Measurements from ENCODE around the gene ZNF668. TPM values are rescaled to one million over a fixed set of nuclear protein-coding genes. Genes with fewer than 3 reads are reported as not detected.

ZNF668 gene
- total and polyA plus RNA-seq, 4 donors = 4.0 to 13.2 (median 10.7) TPM

DNA sequence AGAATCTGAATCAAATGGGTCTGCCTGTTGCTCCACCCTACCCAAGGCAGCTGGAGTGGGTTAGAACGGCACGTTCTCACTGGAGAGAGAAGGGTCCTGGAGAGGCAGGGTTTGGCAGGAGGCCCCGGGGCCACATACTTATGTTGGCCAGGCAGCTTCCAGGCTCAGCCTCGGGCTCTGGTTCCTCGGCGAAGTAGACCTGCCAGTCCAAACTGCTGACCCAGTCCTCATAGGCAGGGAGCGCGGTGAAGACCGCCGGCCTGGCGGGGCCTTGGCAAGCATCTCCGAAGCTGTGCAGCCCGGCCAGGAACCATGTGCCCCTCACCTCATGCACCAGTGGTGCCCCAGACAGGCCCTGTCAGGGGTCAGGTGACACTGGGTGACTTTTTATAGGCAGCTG is 9.9 kb upstream of the ZNF668 start:
- Histone ChIP-seq H3K27me3 (ENCODE audit: control insufficient read depth in 3 of 3, insufficient read depth in 3 of 3, low read length in 2 of 3) (no peaks in the 10 kb centered on the region), H3K36me3 (ENCODE audit: control insufficient read depth in 4 of 4, insufficient read depth in 4 of 4, low read length in 4 of 4) (peaks cover 5 to 46% (median 17%) of the 10 kb centered on the region in 4 donors), H3K9ac (ENCODE audit: insufficient read depth in 1 of 2, low read length in 2 of 2) (no peak overlapping the region), H3K4me1 (ENCODE audit: control insufficient read depth in 5 of 5, insufficient read depth in 5 of 5, low read length in 5 of 5) (peaks cover 0 to 3% (median 0%) of the 10 kb centered on the region in 5 donors), H3K9me3 (ENCODE audit: control insufficient read depth in 4 of 4, insufficient read depth in 3 of 4, low read length in 3 of 4) (no peaks in the 10 kb centered on the region), H3K4me3 (no peak overlapping the region), H3K27ac (ENCODE audit: low read depth in 1 of 2, low read length in 1 of 2) (no peak overlapping the region)
- ATAC-seq (ENCODE audit: insufficient read depth, low FRiP score) (no peak), DNase-seq (no peak)
- TF ChIP-seq, protein P1, sequence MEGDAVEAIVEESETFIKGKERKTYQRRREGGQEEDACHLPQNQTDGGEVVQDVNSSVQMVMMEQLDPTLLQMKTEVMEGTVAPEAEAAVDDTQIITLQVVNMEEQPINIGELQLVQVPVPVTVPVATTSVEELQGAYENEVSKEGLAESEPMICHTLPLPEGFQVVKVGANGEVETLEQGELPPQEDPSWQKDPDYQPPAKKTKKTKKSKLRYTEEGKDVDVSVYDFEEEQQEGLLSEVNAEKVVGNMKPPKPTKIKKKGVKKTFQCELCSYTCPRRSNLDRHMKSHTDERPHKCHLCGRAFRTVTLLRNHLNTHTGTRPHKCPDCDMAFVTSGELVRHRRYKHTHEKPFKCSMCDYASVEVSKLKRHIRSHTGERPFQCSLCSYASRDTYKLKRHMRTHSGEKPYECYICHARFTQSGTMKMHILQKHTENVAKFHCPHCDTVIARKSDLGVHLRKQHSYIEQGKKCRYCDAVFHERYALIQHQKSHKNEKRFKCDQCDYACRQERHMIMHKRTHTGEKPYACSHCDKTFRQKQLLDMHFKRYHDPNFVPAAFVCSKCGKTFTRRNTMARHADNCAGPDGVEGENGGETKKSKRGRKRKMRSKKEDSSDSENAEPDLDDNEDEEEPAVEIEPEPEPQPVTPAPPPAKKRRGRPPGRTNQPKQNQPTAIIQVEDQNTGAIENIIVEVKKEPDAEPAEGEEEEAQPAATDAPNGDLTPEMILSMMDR (IDR thresholded peaks at IDR 0.05; ENCODE audit: control extremely low read depth, extremely low read depth) = no peak
- WGBS, 2 donors = 80 to 85% methylated on average over 13 of the region's 13 CpGs

DNA sequence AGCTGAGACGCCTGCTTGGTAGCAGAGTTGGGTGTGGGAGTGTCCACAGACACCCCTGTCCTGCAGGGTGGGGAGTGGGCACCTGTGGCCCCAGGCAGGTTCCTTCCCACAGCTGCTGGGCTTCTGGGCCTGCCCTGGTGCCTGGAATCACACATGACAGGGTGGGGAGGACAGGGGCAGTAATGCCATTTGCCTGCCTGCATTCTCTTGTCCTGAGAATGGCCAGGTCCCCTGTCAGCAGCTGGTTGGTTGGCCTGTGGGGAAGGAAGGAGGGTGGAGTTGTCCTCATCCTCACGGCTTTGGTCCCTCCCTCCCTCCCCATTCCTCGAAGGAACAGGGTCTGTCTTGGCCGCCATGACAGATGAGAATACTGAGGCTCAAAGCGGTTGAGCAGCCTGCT is 9.5 kb upstream of the ZNF668 start:
- Histone ChIP-seq H3K9ac (ENCODE audit: insufficient read depth in 1 of 2, low read length in 2 of 2) (no peak overlapping the region), H3K36me3 (ENCODE audit: control insufficient read depth in 4 of 4, insufficient read depth in 4 of 4, low read length in 4 of 4) (peaks cover 5 to 50% (median 19%) of the 10 kb centered on the region in 4 donors)

DNA sequence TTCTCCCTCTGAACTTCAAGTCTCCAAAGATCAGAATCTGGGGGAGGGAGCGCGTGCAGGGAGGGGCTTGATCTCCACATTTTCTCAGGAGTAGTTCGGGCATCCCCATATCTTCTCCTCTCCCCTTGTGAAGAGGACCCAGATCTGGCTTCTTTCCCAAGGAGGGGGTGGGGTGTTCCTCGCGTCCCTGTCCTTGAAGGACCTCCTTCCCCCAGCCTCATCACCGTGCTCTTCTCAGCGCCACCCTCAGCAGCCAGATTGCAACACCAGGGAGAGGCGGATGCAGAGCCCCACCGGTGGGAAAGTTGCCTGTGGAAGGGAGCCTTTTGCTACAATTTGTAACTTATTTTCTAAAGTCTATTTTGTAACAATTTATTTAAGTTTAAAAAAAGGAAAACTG is 9.0 kb upstream of the ZNF668 start:
- no peak overlapping the region for H3K9ac ChIP-seq (ENCODE audit: insufficient read depth in 1 of 2, low read length in 2 of 2)

More for the DNA sequence above, 9.5 kb upstream of the ZNF668 start:
- DNase-seq (no peak), ATAC-seq (ENCODE audit: insufficient read depth, low FRiP score) (no peak)
- H3K4me1 ChIP-seq (ENCODE audit: control insufficient read depth in 5 of 5, insufficient read depth in 5 of 5, low read length in 5 of 5) = peaks cover 0 to 3% (median 0%) of the 10 kb centered on the region in 5 donors
- 69 to 77% methylated on average over 4 to 5 of the region's 5 CpGs for WGBS, 2 donors
- peak overlapping the region in 1 of 2 donors; percentile 11 for H3K27ac ChIP-seq (ENCODE audit: low read depth in 1 of 2, low read length in 1 of 2)
- TF ChIP-seq, protein P1 (IDR thresholded peaks at IDR 0.05; ENCODE audit: control extremely low read depth, extremely low read depth) = no peak
- no peaks in the 10 kb centered on the region for H3K27me3 ChIP-seq (ENCODE audit: control insufficient read depth in 3 of 3, insufficient read depth in 3 of 3, low read length in 2 of 3)
- H3K9me3 ChIP-seq (ENCODE audit: control insufficient read depth in 4 of 4, insufficient read depth in 3 of 4, low read length in 3 of 4) = no peaks in the 10 kb centered on the region
- no peak overlapping the region for H3K4me3 ChIP-seq

More for the DNA sequence above, 9.0 kb upstream of the ZNF668 start:
- TF ChIP-seq, protein P1 (IDR thresholded peaks at IDR 0.05; ENCODE audit: control extremely low read depth, extremely low read depth) = no peak
- H3K27me3 ChIP-seq (ENCODE audit: control insufficient read depth in 3 of 3, insufficient read depth in 3 of 3, low read length in 2 of 3) = no peaks in the 10 kb centered on the region
- peaks cover 0 to 3% (median 0%) of the 10 kb centered on the region in 5 donors for H3K4me1 ChIP-seq (ENCODE audit: control insufficient read depth in 5 of 5, insufficient read depth in 5 of 5, low read length in 5 of 5)
- H3K4me3 ChIP-seq = no peak overlapping the region
- 54 to 63% methylated on average over 9 of the region's 9 CpGs for WGBS, 2 donors
- no peaks in the 10 kb centered on the region for H3K9me3 ChIP-seq (ENCODE audit: control insufficient read depth in 4 of 4, insufficient read depth in 3 of 4, low read length in 3 of 4)
- H3K27ac ChIP-seq (ENCODE audit: low read depth in 1 of 2, low read length in 1 of 2) = no peak overlapping the region
- H3K36me3 ChIP-seq (ENCODE audit: control insufficient read depth in 4 of 4, insufficient read depth in 4 of 4, low read length in 4 of 4) = peaks cover 5 to 54% (median 23%) of the 10 kb centered on the region in 4 donors
- no peak for ATAC-seq (ENCODE audit: insufficient read depth, low FRiP score)
- DNase-seq = no peak
